Stimulated activated CD8-positive, alpha-beta memory T cell treated with anti-CD3 and anti-CD28 coated beads, Interleukin-7, amount 100 ng/mL, for 4 hours (primary cell): ENCODE measurements around the gene DCAF4.
"Not testable (repeated sequence)": the region's sequence is repeated elsewhere in the genome, so short reads cannot be mapped to it uniquely, and the experiment has no call there.

Source experiments
- DNase-seq, 2 donors: peaks; one replicate each; pipeline ENCODE4 v3.0.0-alpha.2; 2020; ENCODE audit warnings: low read depth in 2 of 2

DCAF4 gene

DNA sequence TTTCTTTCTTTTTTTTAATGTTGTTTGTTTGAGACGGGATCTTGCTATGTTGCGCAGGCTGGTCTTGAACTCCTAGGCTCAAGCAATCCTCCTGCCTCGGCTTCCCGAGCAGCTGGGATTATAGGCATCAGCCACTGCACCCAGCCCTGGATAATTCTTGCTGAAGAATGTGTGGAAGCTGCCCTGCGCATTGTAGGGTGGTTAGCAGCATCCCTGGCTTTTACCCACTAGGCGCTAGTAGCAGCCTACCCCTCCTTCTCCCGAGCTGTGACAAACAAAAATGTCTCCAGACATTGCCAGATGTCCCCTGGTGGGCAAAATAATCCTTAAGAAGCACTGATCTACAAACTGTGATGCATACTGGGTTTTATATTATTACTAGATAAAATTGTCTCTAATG lies 6.6 kb downstream of the DCAF4 start:
- DNase-seq, result no peak

DNA sequence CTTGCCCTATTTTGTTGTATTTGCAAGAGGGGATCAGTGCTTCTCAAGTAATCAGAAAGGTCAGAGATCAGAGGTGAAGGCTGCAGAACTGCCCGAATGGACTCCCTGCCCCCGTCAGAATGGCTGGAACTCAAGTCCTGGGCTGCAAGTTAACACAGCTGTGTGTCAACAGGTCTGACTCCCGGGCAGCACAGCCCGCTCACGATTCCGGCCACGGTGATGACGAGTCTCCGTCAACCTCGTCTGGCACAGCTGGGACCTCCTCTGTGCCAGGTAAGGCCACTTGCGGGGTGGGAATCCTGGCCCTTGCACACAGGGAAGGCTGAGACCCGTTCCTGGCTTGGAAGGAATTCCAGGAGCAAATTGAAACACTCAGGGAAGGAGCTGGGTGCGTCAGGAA lies 13.4 kb downstream of the DCAF4 start:
- DNase-seq, result no peak

DNA sequence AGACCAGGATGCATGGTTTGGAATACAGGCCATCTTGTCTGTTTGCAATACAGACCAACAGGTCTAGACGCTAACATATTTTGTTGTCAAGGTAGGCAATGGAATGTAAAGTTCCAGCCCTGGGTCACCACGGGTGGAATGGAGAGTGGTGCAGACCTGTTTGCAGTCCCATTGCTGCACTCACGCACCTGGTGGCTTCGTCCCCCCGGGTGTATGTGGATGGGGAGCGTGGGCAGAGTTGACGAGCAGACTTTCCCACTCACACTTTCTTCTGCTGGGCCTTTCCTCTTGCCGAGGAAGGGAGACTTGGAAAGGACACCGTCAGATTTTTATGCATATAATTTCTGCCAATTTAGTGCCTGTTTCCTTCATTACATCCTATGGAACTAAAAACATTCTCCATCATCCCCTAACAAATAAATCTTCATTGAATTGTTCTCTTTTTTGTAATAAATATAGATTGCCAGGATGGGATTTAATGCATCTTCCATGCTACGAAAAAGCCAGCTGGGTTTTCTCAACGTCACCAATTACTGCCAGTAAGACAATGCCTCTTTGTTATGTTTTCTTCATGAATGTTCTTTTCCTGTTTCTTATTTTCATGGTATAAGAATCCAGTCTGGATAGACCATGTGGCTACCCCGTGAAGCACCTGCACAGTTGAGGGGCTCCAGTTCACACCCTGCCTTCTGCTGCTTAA lies 15.2 kb downstream of the DCAF4 start:
- no peak for DNase-seq

DNA sequence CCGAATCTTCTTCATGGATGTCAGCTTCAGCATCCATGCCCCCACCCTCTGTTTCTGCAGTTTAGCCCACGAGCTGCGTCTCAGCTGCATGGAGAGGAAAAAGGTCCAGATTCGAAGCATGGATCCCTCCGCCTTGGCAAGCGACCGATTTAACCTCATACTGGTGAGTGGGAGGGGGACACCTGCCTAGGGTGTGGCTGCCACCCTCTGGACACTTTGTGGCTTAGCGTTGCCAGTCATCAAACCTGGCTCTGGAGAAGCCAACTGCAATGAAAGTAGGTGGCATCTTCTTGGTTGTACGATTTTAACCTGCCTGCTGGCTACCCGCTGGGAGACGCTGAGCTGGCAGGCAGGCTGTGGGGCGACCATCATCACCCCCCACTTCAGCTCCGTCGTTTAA lies 16.7 kb downstream of the DCAF4 start:
- no peak for DNase-seq

DNA sequence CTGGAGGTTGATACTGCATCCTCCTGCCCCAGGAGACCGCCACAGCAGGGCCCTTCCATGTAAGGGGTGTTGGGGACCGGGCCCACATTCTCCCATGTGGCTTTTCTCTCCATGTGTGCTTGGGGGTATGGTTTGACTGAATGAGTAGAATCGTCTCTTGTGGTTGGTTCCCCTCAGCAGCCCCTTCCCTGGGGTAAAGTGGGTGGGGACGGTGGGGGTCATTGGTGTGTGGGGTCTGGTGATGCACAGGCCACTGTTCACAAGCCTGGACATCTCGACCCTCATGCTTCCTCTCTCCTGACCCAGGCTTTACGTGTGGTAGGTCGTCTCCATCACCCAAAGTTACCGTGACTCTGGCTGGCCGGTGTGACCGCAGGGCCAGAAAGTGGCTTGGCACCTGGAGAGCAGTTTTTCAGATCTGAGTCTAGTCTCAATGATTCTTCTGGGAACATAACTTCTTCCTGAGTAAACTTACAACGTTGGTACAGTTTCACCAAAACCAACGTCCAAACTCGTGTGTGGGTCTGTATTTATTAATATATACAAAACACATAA lies 17.7 kb downstream of the DCAF4 start:
- DNase-seq, result no peak

DNA sequence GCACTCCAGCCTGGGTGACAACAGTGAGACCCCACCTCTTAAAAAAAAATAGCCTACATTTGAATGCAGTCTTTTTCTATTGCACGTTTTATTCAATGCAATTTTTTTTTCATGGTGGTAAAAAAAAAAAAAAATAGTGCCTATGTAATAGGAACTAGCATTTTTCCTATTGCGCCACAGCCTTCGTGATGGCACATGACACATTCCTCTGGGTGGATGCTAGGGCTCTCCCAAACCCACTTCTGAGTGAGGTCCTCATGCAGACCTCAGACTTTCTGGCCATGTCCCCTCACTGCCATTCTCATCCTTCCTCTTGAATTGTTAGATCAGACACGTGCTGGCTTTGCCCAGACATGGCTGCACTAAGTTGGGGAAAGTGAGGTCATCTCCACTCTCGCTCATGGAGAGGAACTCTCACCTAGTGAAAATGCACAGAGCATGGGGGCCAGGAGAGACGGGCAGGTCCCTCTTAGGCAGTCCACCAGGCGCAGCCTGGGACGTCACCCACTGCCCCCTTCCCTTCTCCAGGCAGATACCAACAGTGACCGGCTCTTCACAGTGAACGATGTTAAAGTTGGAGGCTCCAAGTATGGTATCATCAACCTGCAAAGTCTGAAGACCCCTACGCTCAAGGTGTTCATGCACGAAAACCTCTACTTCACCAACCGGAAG lies 19.2 kb downstream of the DCAF4 start:
- DNase-seq, result no peak

DNA sequence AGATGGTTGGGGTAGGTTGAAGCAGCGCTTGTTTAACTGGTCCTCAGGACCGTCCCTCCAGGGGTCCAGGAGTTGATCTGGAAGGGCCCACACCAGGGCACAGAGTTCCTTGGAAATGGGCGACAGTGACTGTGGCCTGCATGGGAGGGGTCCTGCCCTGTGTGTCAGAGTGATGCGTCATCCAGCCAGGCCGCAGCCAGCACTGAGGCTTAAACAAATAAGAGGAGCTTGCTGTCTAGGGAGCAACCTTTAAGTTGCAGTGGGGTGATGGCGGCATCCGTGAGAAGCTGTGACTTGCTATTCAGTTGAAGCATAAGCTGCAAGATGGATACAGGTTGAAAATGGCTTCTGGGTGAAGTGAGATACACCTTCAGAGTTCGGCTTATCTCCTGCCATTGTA lies 20.2 kb downstream of the DCAF4 start:
- no peak for DNase-seq

DNA sequence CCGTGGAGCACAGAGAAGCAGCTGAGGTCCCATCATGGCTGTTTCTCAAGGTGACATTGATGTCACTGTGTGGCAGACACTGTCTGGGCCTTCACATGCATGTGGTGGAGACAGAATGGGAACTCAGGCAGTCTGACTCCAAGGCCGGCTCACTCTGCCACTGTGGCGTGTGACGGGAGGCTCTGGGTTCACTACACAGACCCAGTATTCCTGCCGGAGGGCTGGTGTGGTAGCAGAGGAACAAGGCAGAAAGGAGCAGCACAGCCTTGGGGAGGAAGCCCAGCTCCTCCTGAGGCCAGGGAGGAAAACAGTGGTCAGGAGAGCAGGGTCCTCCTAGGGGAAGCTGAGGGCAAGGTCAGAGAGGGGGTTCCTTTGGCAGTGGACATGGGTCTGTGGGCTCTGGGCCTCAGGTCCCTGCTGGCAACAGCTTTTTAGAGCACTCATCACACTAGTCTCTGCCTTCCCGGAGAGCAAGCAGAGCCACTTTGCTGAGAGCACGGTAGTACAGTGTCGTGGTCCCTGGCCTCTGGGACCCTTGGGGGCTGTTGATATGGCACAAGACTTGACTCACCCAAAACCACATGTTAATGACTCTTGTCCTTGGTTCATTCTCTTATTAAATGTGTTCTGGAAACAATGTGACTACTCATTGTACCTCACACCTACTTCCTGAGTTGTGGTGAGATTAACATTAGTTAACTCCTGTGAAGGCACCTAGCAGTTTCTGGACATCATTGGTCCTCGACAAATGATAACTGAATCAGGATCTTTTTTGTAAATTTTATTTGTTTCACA lies 21.3 kb downstream of the DCAF4 start:
- DNase-seq, result no peak

DNA sequence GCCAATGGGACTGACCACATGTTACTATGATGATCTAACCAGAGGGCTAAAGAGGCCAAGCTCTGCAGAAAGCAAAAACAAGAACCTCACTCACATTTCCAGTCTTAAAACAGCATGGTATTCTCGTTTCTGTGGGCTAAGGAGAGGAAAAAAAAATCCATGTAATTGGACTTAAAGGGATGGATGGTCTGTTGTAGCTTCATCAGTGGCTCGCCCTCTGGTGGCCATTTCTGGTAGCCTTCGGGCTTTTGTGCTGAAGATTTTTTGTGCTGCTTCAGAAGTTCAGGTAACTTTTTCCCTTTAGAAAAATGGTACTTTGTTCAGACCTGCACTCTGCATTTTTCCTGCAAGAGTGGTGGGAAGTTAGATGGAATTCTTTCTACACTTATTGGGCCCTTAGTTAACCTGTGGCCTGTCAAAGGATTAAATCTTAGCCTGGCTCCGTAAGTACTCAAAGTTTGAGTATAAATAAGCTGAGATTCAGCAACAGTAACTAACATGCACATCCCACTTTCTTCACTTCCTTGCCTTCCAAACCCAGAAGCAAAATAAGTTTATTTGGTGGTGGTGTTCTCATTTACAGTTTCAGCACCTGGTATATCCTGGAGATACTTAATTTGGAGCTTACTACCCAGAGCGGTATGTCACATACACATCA lies 22.3 kb downstream of the DCAF4 start:
- DNase-seq, result peak; percentile 37 to 43

DNA sequence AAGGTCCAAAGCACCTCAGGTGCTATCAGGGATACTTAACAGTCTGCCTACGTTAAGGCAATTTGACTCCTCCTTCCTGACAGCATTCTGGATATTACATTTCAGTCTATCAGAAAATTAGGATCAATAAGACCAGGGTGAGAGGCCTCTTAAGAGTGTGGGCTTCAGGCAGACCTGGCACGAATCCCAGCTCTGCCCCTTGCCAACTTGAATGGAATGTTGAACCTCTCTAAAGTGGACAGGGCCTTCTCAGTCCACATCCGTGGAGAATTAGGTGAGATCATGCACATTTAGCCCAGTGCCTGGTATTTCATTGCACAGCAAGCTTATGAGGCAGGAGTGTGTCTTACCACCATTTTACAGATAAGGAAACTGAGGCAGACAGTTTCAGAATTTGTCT lies 25.9 kb downstream of the DCAF4 start:
- DNase-seq, result no peak

DNA sequence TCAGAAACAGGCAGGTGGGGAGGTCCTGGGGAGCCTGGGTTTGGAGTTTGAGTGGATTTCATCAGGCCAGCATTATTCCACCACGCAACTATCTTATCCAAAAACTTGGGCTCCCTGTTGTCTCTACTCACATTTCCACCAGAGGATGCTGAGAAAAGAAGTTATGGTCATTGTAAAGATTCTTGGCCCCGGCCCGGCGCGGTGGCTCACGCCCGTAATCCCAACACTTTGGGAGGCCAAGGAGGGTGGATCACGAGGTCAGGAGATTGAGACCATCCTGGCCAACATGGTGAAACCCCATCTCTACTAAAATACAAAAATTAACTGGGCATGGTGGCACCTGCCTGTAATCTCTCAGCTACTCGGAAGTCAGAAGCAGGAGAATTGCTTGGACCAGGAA lies 30.5 kb downstream of the DCAF4 start:
- not testable (repeated sequence) for DNase-seq

DNA sequence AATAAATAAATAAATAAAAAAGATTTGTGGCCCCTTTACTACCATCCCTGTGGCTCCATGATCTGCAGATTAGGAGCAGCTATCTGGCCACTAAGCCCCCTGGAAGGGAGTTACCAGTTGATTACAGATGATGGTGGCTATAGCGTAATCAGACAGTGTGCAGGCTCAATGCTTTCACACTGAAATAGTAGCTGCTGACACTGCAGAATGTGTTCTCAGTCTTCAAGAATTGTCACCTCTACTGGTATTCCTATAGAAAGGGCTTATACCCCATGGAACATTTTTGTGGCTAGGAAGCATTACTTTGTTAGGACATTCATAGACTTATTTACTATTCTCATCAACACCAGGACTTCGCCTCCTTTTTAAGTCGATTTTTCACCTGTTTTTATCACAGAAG lies 30.9 kb downstream of the DCAF4 start:
- DNase-seq, result no peak

DNA sequence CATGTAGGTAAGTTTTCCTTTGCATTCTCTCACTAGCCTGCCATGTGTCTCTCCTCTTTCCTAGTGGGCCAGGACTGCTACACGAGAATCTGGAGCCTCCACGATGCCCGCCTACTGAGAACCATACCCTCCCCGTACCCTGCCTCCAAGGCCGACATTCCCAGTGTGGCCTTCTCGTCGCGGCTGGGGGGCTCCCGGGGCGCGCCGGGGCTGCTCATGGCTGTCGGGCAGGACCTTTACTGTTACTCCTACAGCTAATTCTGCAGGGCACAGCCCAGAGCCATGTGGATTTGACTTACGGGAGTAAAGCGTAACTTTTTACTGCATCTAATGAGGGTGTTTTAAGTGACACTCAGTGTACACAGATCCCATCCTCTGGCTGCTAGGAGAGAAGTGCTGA lies 32.3 kb downstream of the DCAF4 start:
- no peak for DNase-seq

DNA sequence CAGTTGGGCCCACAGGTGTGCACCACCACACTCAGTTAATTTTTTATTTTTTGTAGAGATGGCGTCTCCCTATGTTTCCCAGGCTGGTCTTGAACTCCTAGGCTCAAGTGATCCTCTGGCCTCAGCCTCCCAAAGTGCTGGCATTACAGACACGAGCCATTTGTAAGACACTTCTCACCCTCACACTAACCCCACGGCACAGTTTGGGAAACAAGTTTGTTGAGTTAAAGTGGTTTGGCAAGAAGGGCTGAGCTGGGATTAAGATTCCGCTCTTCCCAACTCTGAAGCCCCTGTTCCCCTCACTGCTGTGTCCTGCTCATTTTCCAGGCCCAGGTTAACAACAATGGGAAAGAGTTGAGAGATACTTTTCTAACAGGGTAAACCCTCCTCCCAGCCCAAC lies 34.8 kb downstream of the DCAF4 start:
- DNase-seq, result not testable (repeated sequence)

DNA sequence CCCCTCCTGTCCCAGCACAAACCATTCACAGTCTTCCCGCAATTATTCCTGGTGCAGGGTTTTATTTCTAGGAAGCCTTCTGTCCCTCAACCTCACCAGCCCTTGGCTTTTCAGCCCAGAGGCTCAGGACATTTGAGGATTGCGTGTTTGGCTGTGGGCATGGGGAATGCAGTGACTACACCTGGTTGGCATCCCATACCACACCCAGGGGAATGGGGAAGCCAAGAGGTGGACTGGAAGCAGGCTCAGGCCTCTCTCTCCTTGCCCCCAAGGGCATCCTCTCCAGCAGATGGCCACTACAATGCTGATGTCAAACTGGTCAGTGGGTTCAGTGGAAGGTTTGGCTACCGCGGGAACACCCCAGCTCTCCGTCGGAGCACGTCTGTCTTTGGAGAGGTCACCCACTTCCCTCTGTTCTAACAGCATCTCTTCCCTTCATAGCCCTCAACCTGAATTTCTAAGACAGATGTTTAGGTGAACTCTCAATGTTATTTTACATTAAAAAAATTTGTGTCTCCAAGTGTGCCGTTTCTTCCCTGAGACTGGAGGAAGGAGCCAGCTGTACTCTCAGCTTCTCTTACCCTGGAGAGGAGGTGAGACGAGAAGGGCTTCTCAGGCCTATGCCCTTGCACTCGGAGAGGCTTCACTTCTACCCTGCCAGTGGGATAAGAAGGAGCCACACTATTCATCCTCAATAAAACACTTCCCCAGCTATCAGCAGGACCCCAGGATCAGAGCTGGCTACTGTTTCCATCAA lies 35.5 kb downstream of the DCAF4 start:
- DNase-seq, result no peak

DNA sequence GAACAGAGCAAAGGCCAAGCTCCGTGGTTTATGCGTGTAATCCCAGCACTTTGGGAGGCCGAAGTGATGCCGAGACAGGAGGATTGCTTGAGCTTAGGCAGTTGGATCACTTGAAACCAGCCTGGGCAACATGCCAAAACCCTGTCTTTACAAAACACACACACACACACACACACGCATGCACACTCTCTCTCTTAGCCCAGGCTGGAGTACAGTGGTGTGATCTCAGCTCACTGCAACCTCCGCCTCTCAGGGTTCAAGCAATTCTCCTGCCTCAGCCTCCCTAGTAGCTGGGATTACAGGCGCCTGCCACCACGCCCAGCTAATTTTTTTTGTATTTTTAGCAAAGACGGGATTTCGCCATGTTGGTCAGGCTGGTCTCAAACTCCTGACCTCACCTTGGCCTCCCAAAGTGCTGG lies 36.1 kb downstream of the DCAF4 start:
- DNase-seq, result not testable (repeated sequence)

DNA sequence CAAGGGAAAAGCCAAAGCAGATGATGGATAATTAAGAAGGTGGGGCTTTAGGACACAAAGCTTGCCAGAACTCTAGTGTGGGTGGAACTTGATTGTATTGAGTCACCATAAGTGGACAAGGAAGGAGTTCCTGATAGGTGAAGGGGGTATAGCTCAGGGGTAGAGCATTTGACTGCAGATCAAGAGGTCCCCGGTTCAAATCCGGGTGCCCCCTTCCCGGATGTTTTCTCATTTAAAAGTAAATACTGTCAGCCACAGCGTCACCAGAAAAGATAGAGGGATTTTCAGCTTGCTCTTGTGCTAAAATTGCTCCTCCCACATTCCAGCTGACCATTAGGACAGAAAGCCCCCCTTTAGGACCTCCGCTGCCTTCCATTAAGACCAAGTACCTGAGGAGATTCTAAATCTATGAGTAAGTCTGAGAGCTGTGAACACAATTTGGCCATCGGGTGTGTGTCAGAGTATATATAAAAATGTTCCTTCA lies 36.6 kb downstream of the DCAF4 start:
- DNase-seq, result no peak

DNA sequence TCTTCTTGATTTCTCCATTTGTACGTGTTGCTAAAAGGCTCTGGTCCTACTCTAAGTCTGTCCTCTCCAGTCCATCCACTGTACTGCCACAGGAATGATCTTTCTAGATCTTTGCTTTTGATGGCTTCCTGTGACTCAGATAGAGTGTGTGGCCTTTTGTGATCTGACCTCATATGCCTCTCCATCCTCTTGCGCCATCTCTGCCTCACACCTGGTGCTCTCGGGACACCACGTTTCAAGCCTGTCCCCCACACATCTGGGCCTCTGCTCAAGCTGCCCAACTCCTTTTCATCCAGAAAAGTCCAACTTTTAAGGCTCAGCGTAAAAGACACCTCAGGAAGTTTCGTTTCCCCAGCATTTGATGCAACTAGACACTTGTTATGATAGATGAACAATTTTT lies 39.0 kb downstream of the DCAF4 start:
- no peak for DNase-seq

DNA sequence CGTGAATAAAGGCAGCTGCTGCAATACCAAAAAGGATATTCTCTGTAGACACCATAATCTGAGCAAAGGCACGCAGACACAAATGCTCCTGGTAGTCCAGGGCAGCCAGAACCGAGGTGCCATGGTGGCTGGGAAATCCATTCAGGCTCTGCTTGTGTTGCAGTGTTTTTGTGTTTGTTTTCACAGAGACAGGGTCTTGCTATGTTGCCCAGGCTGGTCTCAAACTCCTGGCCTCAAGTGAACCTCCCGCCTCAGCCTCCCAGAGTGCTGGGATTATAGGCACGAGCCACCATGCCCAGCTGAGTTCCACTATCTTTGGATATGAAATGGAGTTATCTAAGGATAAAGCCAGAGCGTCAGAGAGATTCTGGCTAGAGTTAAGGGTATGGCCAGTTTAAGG lies 39.8 kb downstream of the DCAF4 start:
- DNase-seq, result no peak

DNA sequence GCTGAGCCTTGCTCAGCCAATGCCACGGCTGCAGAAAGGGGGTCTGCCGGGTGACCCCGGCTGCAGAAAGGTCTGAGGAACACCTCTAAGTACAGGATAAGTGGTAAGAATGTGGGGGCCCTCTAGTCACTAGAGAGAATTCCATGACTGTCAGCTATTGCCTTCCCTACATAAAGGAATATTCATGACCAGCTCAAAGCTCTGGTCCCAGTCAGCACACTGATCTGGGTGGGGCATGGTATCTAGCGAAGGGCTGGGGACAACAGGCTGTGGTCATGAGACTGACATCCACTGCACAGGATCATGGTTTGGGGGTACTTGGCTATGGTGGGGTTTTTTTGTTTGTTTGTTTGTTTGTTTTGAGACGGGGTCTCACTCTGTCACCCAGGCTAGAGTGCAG lies 42.1 kb downstream of the DCAF4 start:
- DNase-seq, result no peak

DNA sequence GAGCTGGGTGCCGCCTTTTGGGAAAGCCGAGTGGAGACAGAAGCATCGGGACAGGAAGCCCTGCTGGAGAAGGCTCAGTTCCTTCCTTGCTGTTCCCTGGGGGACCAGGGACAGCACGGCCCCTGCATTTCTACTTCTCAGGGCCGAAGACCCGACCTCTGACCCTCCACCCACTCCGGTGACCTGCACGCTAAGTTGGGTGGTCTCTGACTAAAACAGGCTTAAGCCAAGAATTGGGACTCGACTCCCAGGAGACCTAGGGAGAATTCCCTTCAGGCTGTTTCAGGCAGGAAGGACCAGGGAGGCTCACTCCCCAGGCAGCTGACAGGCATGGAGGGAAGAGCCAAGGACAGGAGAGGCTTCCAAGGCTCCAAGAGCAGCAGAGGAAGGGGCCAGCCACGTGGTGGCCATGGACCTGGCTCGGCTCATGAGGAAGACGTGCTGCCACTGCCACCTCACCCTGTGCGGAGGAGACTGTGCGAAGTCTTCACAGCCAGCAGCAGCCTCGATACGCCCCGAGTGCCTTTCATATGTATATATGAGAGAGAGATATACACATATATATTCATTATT lies 43.9 kb downstream of the DCAF4 start:
- DNase-seq, result no peak
